HG02588 (cell line): Measurements from ENCODE around the gene EXOC2.
A peak's percentile ranks its signal among the peaks of the same experiment; 100 is the strongest.

Experiments used
- ATAC-seq: cut with Tn5 transposase; IDR thresholded peaks from one replicate; pipeline ENCODE4 v1.9.1; 2021; ENCODE audit warnings: mild to moderate bottlenecking, moderate library complexity; ENCODE audit not compliant: unreplicated experiment

Gene EXOC2

GRCh38 chr6:692858-693722, at the start of gene EXOC2:
Gene EXOC2, minus strand, starts transcription at chr6:693139. Its CDS starts 55,321 bp downstream, at chr6:637818.
- ATAC-seq = peak; percentile 94

- ATAC-seq = no peak
These were observed 48.7 kb upstream of the EXOC2 start for GRCh38 chr6:741410-742339.

GRCh38 chr6:736657-737446, 43.9 kb upstream of the EXOC2 start:
- no peak for ATAC-seq

- no peak for ATAC-seq
These were observed 40.7 kb upstream of the EXOC2 start for GRCh38 chr6:733431-734219.

- ATAC-seq = no peak
These were observed 39.0 kb upstream of the EXOC2 start for GRCh38 chr6:731924-732323.

GRCh38 chr6:729606-730320, 36.8 kb upstream of the EXOC2 start:
- ATAC-seq = no peak

GRCh38 chr6:727856-728255, 34.9 kb upstream of the EXOC2 start:
- no peak for ATAC-seq

GRCh38 chr6:723540-723939, 30.6 kb upstream of the EXOC2 start:
- no peak for ATAC-seq

GRCh38 chr6:722608-723007, 29.7 kb upstream of the EXOC2 start:
- ATAC-seq = no peak

- no peak for ATAC-seq
These were observed 29.2 kb upstream of the EXOC2 start for GRCh38 chr6:722077-722524.

- ATAC-seq = no peak
These were observed 25.4 kb upstream of the EXOC2 start for GRCh38 chr6:718345-718744.

GRCh38 chr6:717135-717534, 24.2 kb upstream of the EXOC2 start:
- no peak for ATAC-seq

GRCh38 chr6:715709-716491, 23.0 kb upstream of the EXOC2 start:
- no peak for ATAC-seq

- no peak for ATAC-seq
These were observed 21.2 kb upstream of the EXOC2 start for GRCh38 chr6:714100-714499.

- ATAC-seq = no peak
These were observed 20.4 kb upstream of the EXOC2 start for GRCh38 chr6:713351-713750.

- ATAC-seq = no peak
These were observed 19.9 kb upstream of the EXOC2 start for GRCh38 chr6:712805-713204.

- ATAC-seq = no peak
These were observed 19.0 kb upstream of the EXOC2 start for GRCh38 chr6:711925-712324.
